HepG2 (cell line): ENCODE results near the gene TMEM167B. TPM values are rescaled to one million over a fixed set of nuclear protein-coding genes. Genes with fewer than 3 reads are reported as not detected.
A peak's percentile ranks its signal among the peaks of the same experiment; 100 is the strongest.

Experiments used
- ARID5B ChIP-seq: IDR thresholded peaks from 2 replicates; pipeline ENCODE4 v1.4.0; 2020; ENCODE audit warnings: mild to moderate bottlenecking, missing genetic modification reagents
- CC2D1A ChIP-seq: sonication (generic); formaldehyde crosslinking; IDR thresholded peaks from 2 replicates; pipeline ENCODE4 v1.8.1; 2023; ENCODE audit warnings: mild to moderate bottlenecking, missing genetic modification reagents
- ELF4 ChIP-seq: sonication (generic); formaldehyde crosslinking; IDR thresholded peaks from 2 replicates; pipeline ENCODE4 v1.5.0; 2020; ENCODE audit warnings: missing genetic modification reagents, mild to moderate bottlenecking, moderate library complexity, borderline replicate concordance
- KAT8 ChIP-seq: IDR thresholded peaks from 2 replicates; pipeline ENCODE4 v1.6.1; 2016; ENCODE audit warnings: missing genetic modification reagents, missing compliant biosample characterization
- MEIS2 ChIP-seq: sonication (generic); formaldehyde crosslinking; IDR thresholded peaks from 2 replicates; pipeline ENCODE4 v1.9.0; 2021; ENCODE audit warnings: mild to moderate bottlenecking, missing genetic modification reagents
- ZBTB20 ChIP-seq: sonication (generic); formaldehyde crosslinking; IDR thresholded peaks from 2 replicates; pipeline ENCODE4 v1.8.1; 2023; ENCODE audit warnings: missing genetic modification reagents, low read depth, mild to moderate bottlenecking, borderline replicate concordance
- ZNF253 ChIP-seq: sonication (generic); formaldehyde crosslinking; IDR thresholded peaks from 2 replicates; pipeline ENCODE4 v1.8.0; 2022; ENCODE audit warnings: mild to moderate bottlenecking, missing genetic modification reagents, borderline replicate concordance
- ZNF33B ChIP-seq: sonication (generic); formaldehyde crosslinking; IDR thresholded peaks from 2 replicates; pipeline ENCODE4 v1.5.1; 2020; ENCODE audit warnings: mild to moderate bottlenecking, missing genetic modification reagents
- ZNF44 ChIP-seq: sonication (generic); formaldehyde crosslinking; IDR thresholded peaks from 2 replicates; pipeline ENCODE4 v1.5.1; 2020; ENCODE audit warnings: mild to moderate bottlenecking, missing genetic modification reagents
- ZNF501 ChIP-seq: sonication (generic); formaldehyde crosslinking; IDR thresholded peaks from 2 replicates; pipeline ENCODE4 v1.5.1; 2020; ENCODE audit warnings: mild to moderate bottlenecking, moderate library complexity, missing genetic modification reagents
- ZNF546 ChIP-seq: sonication (generic); formaldehyde crosslinking; conservative IDR thresholded peaks from 2 replicates; pipeline ENCODE4 v1.8.1; 2023; ENCODE audit warnings: mild to moderate bottlenecking, missing genetic modification reagents
- ZNF574 ChIP-seq: sonication (generic); formaldehyde crosslinking; IDR thresholded peaks from 2 replicates; pipeline ENCODE4 v1.4.0; 2020; ENCODE audit warnings: missing genetic modification reagents
- ZNF614 ChIP-seq: IDR thresholded peaks from 2 replicates; pipeline ENCODE4 v1.6.1; 2018; ENCODE audit warnings: missing biosample characterization, missing genetic modification reagents, inconsistent platforms, borderline replicate concordance
- ZNF766 ChIP-seq: sonication (generic); formaldehyde crosslinking; IDR thresholded peaks from 2 replicates; pipeline ENCODE4 v1.5.0; 2020; ENCODE audit warnings: missing genetic modification reagents, borderline replicate concordance
- ZNF773 ChIP-seq: sonication (generic); formaldehyde crosslinking; IDR thresholded peaks from 2 replicates; pipeline ENCODE4 v1.4.0; 2020; ENCODE audit warnings: missing genetic modification reagents, borderline replicate concordance
- polyA plus RNA-seq, 8 experiments: library from polyadenylated mRNA; depleted of rRNA in 3 of 8; stranded (reverse) in 7 of 8; unstranded in 1 of 8; fragments of >200 nt; fragmentation: Illumina TruSeq in 4 of 8; extraction: Trizol in 4 of 8; gene quantifications; 2 replicates each; pipeline versions ENCODE4 v1.2.1 to v1.2.3, GENCODE V29; 2011 to 2016; ENCODE audit warnings: low read depth in 4 of 8, missing spikeins in 1 of 8, mixed read lengths in 1 of 8; ENCODE audit not compliant: insufficient read depth in 1 of 8
- total RNA-seq, 5 experiments: library from RNA; depleted of rRNA; stranded (reverse); fragments of >200 nt; fragmentation: Illumina TruSeq; extraction: Trizol; gene quantifications; 2 replicates each; pipeline ENCODE4 v1.2.3, GENCODE V29; 2016; ENCODE audit warnings: low read depth in 1 of 5
- TF ChIP-seq, protein P1 (sequence below): IDR thresholded peaks from 2 replicates; pipeline ENCODE4 v1.6.1; 2016; ENCODE audit warnings: missing compliant biosample characterization, missing genetic modification reagents, borderline replicate concordance
- TF ChIP-seq, protein P2 (sequence below): sonication (generic); formaldehyde crosslinking; conservative IDR thresholded peaks from 2 replicates; pipeline ENCODE4 v1.8.0; 2022; ENCODE audit warnings: mild to moderate bottlenecking, moderate library complexity, missing genetic modification reagents

TMEM167B gene
- total and polyA plus RNA-seq, 2 of the 13 experiments (the other 11 are each of a cell fraction or from before 2014, with no cell fraction given), result 9.5 to 22.4 TPM

DNA sequence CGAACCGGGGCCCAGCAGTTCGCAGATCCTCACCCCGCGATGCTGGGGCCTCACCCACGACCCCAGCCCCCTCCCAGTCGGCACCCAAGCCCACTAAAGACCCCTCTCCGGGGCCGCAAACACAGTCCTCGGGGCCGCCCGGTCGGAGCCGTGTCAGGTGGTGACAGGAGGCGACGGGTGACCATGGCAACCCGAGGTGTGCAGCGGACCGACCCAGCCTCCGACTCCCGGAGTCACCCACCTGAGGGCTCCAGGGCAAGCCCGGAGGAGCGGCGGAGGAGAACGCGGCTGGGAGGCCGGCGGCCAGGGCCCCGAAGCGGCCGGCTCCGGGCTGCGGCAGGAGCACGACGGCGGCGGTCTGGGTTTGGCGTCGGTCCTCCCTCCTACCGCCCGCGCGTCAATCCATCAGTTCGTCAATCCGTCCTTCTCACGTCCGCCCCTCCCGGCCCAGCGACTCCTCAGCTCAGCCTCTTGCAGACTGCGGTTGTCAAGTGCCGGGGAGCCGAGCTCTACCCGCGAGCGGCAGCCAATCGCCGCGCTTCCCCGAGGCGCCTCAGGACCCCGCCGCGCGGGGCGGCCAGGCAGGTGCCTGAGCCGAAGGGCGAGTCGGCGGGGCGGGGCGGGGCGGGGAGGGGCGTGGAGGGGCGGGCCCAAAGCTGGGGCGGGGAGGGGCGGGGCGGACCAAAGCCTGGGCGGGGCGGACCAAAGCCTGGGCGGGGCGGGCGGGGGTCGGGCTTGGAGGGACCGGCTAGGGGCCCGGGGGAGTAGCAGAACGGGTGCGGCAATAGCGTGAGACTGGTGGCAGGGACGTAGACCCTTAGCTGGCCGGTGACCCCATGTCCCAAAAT is 48.7 kb upstream of the TMEM167B start, which contains the start of gene WDR47 (continued):
- TF ChIP-seq, protein P1, sequence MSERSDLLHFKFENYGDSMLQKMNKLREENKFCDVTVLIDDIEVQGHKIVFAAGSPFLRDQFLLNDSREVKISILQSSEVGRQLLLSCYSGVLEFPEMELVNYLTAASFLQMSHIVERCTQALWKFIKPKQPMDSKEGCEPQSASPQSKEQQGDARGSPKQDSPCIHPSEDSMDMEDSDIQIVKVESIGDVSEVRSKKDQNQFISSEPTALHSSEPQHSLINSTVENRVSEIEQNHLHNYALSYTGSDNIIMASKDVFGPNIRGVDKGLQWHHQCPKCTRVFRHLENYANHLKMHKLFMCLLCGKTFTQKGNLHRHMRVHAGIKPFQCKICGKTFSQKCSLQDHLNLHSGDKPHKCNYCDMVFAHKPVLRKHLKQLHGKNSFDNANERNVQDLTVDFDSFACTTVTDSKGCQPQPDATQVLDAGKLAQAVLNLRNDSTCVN (CRISPR knock-in tag), result peak; percentile 28; the same call in 1 of the 2 replicates
- no peak for TF ChIP-seq ZNF773 (CRISPR knock-in tag)
- peak; percentile 41; the same call in 1 of the 2 replicates for TF ChIP-seq KAT8 (CRISPR knock-in tag)
- TF ChIP-seq ELF4 (CRISPR knock-in tag), result peak; percentile 33; the same call in 1 of the 2 replicates
- TF ChIP-seq ZBTB20, result peak; percentile 17; the same call in 1 of the 2 replicates
- TF ChIP-seq ZNF766 (CRISPR knock-in tag), result no peak
- peak; percentile 70; the same call in 1 of the 2 replicates for TF ChIP-seq MEIS2 (CRISPR knock-in tag)
- peak; percentile 71; the same call in 1 of the 2 replicates for TF ChIP-seq ZNF501 (CRISPR knock-in tag)
- no peak for TF ChIP-seq ZNF44
- peak; percentile 56; the same call in 1 of the 2 replicates for TF ChIP-seq ZNF546
- peak; percentile 73 for TF ChIP-seq ZNF574 (CRISPR knock-in tag)
- TF ChIP-seq ZNF253 (CRISPR knock-in tag), result no peak
- TF ChIP-seq, protein P2, sequence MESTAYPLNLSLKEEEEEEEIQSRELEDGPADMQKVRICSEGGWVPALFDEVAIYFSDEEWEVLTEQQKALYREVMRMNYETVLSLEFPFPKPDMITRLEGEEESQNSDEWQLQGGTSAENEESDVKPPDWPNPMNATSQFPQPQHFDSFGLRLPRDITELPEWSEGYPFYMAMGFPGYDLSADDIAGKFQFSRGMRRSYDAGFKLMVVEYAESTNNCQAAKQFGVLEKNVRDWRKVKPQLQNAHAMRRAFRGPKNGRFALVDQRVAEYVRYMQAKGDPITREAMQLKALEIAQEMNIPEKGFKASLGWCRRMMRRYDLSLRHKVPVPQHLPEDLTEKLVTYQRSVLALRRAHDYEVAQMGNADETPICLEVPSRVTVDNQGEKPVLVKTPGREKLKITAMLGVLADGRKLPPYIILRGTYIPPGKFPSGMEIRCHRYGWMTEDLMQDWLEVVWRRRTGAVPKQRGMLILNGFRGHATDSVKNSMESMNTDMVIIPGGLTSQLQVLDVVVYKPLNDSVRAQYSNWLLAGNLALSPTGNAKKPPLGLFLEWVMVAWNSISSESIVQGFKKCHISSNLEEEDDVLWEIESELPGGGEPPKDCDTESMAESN (CRISPR knock-in tag), result peak; percentile 71; the same call in 1 of the 2 replicates
- TF ChIP-seq ZNF614, result peak; percentile 50; the same call in 1 of the 2 replicates
- TF ChIP-seq CC2D1A (CRISPR knock-in tag), result no peak
- no peak for TF ChIP-seq ZNF33B (CRISPR knock-in tag)
- no peak; the same call in 1 of the 2 replicates for TF ChIP-seq ARID5B (CRISPR knock-in tag)
